Activated naive CD4-positive, alpha-beta T cell treated with Interleukin-2 at 50 U/mL for 16 hours (primary cell): Measurements from ENCODE around the gene ZNF532.
"Not testable (repeated sequence)": the region's sequence is repeated elsewhere in the genome, so short reads cannot be mapped to it uniquely, and the experiment has no call there.

Experiments used
- DNase-seq: peaks from one replicate; pipeline ENCODE4 v3.0.0-alpha.2; 2020

The ZNF532 gene

DNA sequence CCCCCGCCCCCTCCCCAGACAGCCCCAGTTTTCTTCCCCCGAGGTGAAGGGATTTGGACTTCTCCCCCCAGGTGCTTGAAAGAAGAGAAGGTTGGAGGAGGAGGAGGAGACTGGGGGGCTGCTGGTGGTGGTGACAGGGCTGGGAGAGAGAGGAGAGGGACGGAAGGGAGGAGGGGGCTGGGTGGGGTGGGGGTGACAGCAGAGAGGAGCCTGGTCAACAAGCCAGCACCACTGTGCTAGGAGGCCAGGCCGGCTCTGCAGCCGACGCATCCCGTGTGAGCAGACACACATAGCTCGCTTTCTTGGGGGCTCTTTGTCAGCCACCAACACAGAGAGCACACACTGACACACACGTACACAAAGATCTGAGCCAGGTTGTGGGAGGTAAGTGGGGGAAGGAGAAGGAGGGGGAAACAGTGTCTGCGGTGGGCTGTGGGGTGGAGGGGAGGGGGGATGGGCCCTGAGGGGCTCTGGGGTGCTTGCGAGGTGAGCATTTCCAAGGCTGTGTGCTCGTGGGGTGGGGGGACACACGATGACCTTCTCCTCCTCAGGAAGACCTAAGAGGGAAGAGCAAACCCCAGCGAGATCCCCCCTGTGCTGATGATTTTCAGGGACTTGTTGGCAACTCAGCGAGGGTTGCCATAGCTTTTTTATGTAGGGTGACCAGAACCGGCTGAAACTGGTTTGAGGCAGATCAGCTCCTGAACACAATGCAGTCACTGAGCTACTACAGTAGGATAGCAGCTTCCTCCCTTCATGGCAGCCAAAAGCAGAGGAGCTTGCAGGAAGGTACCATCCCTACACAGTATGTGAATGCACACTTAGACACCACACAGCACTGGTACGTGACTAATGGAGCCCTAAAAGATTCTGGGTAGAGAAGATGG lies at the start of gene ZNF532:
Gene ZNF532, plus strand, starts transcription at position 732 of the 887 bp plus-strand sequence. CDS start 53,411 bp downstream, outside the sequence.
- no peak for DNase-seq

DNA sequence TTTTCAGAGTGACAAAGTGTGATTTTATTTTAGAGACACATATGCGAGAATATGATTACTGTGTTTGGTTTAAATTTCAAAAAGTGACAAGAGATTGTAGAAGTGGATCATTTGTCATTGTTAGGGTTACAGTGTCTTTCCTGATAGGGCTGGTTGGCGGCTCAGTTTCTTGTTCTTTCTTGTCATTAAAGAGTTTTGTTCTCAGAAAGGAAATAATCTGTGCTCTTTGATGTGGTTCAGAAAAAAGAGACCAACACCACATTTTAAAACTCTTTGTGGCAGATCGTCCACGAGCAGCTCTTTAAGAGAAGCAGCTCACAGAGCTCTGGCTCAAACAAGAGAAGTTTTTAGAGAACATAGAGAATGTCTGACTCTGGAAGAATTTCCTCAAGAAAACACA lies 45.6 kb upstream of the ZNF532 start:
- DNase-seq: no peak

DNA sequence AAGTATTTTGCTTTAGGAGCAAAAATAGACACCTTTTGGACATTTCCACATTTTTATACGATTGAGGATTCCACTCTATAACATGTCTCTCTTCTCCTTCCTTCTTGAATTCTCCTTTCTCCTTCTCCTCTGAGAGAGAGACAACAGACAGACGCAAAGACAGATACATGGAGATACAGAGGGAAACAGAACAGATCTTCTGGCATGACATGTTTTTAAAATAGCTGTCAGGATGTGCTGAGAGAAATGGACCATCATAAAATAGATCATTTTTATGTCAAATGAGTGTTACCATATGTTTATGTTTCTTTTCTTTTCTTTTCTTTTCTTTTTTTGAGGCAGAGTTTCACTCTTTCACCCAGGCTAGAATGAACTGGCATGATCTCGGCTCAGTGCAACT lies 44.4 kb upstream of the ZNF532 start:
- DNase-seq: no peak

DNA sequence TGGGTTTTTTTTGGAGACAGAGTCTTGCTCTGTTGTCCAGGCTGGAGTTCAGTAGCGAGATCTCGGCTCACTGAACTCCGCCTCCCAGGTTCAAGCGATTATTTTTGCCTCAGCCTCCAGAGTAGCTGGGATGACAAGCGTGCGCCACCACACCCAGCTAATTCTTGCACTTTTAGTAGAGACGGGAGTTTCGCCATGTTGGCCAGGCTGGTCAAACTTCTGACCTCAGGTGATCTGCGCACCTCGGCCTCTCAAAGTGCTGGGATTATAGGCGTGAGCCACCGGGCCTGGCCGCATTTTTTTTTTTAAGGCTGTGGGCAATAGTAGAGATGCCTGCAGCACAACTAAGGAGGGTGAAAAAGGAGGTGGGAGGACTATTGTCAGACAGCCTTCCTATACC lies 41.7 kb upstream of the ZNF532 start:
- DNase-seq: no peak

GRCh38 chr18:58823412-58823811 lies 41.3 kb upstream of the ZNF532 start:
- no peak for DNase-seq

GRCh38 chr18:58826926-58827325 lies 37.8 kb upstream of the ZNF532 start:
- not testable (repeated sequence) for DNase-seq

DNA sequence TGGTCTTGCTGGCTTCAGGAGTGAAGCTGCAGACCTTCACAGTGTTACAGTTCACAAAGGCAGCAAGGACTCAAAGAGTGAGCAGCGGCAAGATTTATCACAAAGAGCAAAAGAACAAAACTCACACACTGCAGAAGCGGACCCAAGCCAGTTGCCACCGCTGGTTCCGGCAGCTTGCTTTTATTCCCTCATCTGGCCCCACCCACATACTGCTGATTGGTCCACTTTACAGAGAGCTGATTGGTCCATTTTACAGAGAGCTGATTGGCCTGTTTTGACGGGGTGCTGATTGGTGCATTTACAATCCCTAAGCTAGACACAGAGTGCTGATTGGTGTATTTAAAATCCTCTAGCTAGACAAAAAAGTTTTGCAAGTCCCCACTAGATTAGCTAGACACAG lies 37.2 kb upstream of the ZNF532 start:
- no peak for DNase-seq

GRCh38 chr18:58827886-58828285 lies 36.8 kb upstream of the ZNF532 start:
- no peak for DNase-seq

- DNase-seq: no peak
Measured at GRCh38 chr18:58828399-58829121, 36.1 kb upstream of the ZNF532 start.

GRCh38 chr18:58829263-58829662 lies 35.4 kb upstream of the ZNF532 start:
- no peak for DNase-seq

GRCh38 chr18:58829886-58830285 lies 34.8 kb upstream of the ZNF532 start:
- DNase-seq: not testable (repeated sequence)

- DNase-seq: no peak
Measured at GRCh38 chr18:58831606-58832005, 33.1 kb upstream of the ZNF532 start.

DNA sequence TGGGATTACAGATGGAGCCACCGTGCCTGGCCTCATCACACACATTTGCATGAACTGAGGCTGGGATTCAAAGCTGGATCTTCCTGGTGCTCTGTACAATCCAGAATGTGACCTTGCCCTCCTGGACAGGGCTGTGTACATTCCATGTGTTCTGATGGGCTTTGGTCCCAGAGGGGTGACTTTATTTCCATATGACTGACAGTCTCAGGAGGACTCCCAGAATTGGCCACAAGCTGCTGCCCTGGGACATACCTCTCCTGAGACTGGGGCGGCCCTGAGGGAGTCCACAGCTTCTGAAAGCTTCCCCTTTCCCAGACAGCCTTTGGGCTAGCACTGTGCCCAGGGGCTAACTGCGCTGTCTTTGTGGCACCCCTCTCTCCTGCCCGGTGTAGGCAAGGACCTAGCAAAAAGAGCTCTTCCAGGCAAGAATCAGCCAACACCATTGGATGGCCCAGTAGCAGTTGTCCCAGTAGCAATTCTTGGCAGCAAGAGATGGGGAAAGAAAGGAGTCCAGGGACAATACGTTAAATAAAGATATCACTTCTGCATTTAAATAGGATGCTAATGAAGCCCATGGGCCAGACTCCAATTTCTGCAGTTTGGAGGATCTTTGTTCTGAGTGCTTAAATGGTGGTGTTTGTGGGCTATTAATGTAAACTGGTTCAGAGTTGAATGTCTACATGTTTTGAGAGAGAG lies 26.4 kb upstream of the ZNF532 start:
- no peak for DNase-seq

DNA sequence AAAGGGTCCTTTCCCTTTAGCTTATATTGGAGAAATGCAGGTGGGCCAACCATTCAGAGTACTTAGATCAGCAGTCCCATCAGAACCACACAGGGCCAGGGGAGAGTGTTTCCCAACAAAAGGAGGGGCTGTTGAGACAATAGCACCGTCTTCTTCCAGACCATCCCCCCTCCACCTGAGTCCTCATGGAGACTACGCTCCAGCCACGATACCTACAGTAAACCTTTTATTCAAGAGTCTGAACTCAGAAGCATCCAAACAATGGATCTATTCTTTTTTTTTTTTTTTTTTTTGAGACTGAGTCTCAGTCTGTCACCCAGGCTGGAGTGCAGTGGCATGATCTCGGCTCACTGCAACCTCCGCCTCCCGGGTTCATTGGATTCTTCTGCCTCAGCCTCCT lies 25.7 kb upstream of the ZNF532 start:
- no peak for DNase-seq

- no peak for DNase-seq
Measured at GRCh38 chr18:58842978-58843687, 21.5 kb upstream of the ZNF532 start.

GRCh38 chr18:58843688-58844035 lies 21.0 kb upstream of the ZNF532 start:
- no peak for DNase-seq

GRCh38 chr18:58844871-58845270 lies 19.8 kb upstream of the ZNF532 start:
- no peak for DNase-seq

DNA sequence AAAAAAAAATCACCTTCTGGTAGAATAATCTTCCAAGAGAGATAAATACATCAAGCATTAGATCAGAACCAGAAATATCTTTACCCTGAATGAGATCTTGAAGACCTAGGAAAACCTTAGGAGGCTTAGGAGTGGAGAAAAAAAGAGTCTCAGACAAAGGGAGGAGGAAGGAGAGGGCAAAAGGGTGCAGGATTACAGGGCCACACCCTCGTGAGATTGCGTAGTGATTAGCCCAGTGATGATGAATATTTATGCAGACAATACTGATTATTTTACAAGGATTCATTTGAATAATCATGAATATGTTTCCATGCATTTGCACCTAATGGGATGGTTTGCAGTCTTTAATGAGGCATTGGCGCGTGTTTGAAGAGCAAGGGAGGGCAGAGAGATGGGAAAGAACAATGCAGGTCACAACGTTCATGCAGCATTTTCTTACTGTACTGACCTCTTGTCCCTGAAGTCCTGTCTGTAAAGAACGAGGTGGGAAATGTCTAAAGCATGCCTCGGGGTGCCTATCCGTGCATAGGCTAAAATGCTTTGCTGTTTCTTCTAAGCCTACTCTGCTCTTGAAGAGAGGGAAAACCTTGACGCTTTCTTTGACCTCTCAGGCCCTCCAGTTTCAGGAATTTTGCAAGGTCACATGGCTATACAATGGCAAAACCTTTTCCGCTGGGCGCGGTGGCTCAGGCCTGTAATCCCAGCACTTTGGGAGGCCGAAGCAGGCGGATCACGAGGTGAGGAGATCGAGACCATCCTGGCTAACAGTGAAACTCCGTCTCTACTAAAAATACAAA lies 18.6 kb upstream of the ZNF532 start:
- no peak for DNase-seq

- DNase-seq: no peak
Measured at GRCh38 chr18:58847383-58848071, 17.1 kb upstream of the ZNF532 start.

GRCh38 chr18:58848685-58849084 lies 16.0 kb upstream of the ZNF532 start:
- DNase-seq: no peak

- no peak for DNase-seq
Measured at GRCh38 chr18:58850786-58851469, 13.7 kb upstream of the ZNF532 start.
